Common myeloid progenitor, CD34-positive (primary cell): Measurements from ENCODE around the gene SMARCD1.
"Not testable (repeated sequence)": the region's sequence is repeated elsewhere in the genome, so short reads cannot be mapped to it uniquely, and the experiment has no call there.

Experiments used
- CTCF ChIA-PET: fragments of 350-600 bp; sonication (Branson Sonifier 250); formaldehyde crosslinking; loops from one replicate; lab custom pipeline; 2021; ENCODE audit warnings: antibody characterized with exemption; lab: Charles Lee
- POLR2A ChIA-PET: fragments of 350-600 bp; sonication (Branson Sonifier 250); formaldehyde crosslinking; loops from one replicate; lab custom pipeline; 2021; ENCODE audit warnings: antibody characterized with exemption; lab: Charles Lee
- DNase-seq, 3 donors: peaks; one replicate each; pipeline versions ENCODE4 v3.0.0 to v3.0.0-alpha.2; 2013
- H3K27ac ChIP-seq, 2 experiments: 1 replicate in 1 of 2; 2 replicates in 1 of 2; pipeline ENCODE4 v1.7.0; 2013; ENCODE audit warnings: inconsistent platforms in 2 of 2, low read length in 2 of 2, mild to moderate bottlenecking in 2 of 2, low read depth in 1 of 2, moderate library complexity in 1 of 2; ENCODE audit not compliant: severe bottlenecking in 2 of 2, insufficient read depth in 1 of 2, poor library complexity in 1 of 2
- H3K27me3 ChIP-seq, 5 experiments: replicated peaks in 2 of 5; 1 replicate in 3 of 5; 2 replicates in 2 of 5; pipeline versions ENCODE4 v1.6.1 to v1.7.0; 2013; ENCODE audit warnings: low read length in 4 of 5, mild to moderate bottlenecking in 2 of 5, moderate library complexity in 2 of 5, inconsistent platforms in 1 of 5; ENCODE audit not compliant: insufficient read depth in 5 of 5, control insufficient read depth in 4 of 5
- H3K36me3 ChIP-seq, 4 experiments: 1 replicate in 2 of 4; 2 replicates in 2 of 4; pipeline versions ENCODE4 v1.6.1 to v1.7.0; 2013; ENCODE audit warnings: low read length in 3 of 4, control low read depth in 1 of 4, mild to moderate bottlenecking in 1 of 4; ENCODE audit not compliant: control insufficient read depth in 4 of 4, insufficient read depth in 4 of 4
- H3K4me1 ChIP-seq, 4 experiments: 1 replicate in 3 of 4; 2 replicates in 1 of 4; pipeline versions ENCODE4 v1.6.1 to v1.7.1; 2013; ENCODE audit warnings: low read length in 3 of 4, mild to moderate bottlenecking in 3 of 4, control low read depth in 1 of 4, inconsistent platforms in 1 of 4, moderate library complexity in 1 of 4; ENCODE audit not compliant: control insufficient read depth in 4 of 4, insufficient read depth in 4 of 4; ENCODE audit errors: control extremely low read depth in 1 of 4
- H3K4me3 ChIP-seq, 7 experiments: 1 replicate in 4 of 7; 2 replicates in 3 of 7; pipeline versions ENCODE4 v1.5.1 to v1.7.0; 2013; ENCODE audit warnings: mild to moderate bottlenecking in 7 of 7, low read length in 6 of 7, moderate library complexity in 6 of 7, inconsistent platforms in 2 of 7, low read depth in 2 of 7, control low read depth in 1 of 7; ENCODE audit not compliant: insufficient read depth in 4 of 7, control insufficient read depth in 1 of 7; ENCODE audit errors: extremely low read depth in 1 of 7
- H3K9me3 ChIP-seq, 5 experiments: 1 replicate in 4 of 5; 2 replicates in 1 of 5; pipeline versions ENCODE4 v1.6.1 to v1.7.1; 2013; ENCODE audit warnings: low read length in 4 of 5, mild to moderate bottlenecking in 2 of 5, inconsistent platforms in 1 of 5, low read depth in 1 of 5, moderate library complexity in 1 of 5; ENCODE audit not compliant: control insufficient read depth in 4 of 5, insufficient read depth in 2 of 5; ENCODE audit errors: control extremely low read depth in 1 of 5
- WGBS: methylation state at CpG from one replicate; pipeline ENCODE4 v1.1.5; 2013; ENCODE audit not compliant: insufficient coverage; 5-methylcytosine and 5-hydroxymethylcytosine counted together

Gene SMARCD1

GRCh38 chr12:50147281-50147680 is 62.1 kb downstream of the SMARCD1 start:
- H3K4me3 ChIP-seq = no peak overlapping the region
- CTCF ChIA-PET = interaction anchor here (0.9 to 2.1 kb wide), 5 partner anchors 9 to 35 kb away, joined by 3 to 9 read pairs (median 3); partner anchors contain the start of genes CERS5 and COX14
- DNase-seq = no peak
- H3K27me3 ChIP-seq = no peaks in the 10 kb centered on the region
- H3K4me1 ChIP-seq = no peaks in the 10 kb centered on the region
- H3K36me3 ChIP-seq = peaks cover under 1 to 13% (median 11%) of the 10 kb centered on the region in 4 experiments
- 95% methylated on average over 2 of the region's 4 CpGs for WGBS
- H3K9me3 ChIP-seq = no peaks in the 10 kb centered on the region
- H3K27ac ChIP-seq = no peak overlapping the region
- POLR2A ChIA-PET = no interaction called here

- H3K36me3 ChIP-seq, POLR2A ChIA-PET, H3K27me3 ChIP-seq, H3K9me3 ChIP-seq, DNase-seq, H3K4me3 ChIP-seq, H3K27ac ChIP-seq, H3K4me1 ChIP-seq: not testable (repeated sequence)
- CTCF ChIA-PET = interaction anchor here (0.9 to 2.1 kb wide), 5 partner anchors 8 to 36 kb away, joined by 3 to 9 read pairs (median 3); partner anchors contain the start of genes CERS5 and COX14
- 100% methylated on average over 5 of the region's 6 CpGs for WGBS
Observed at GRCh38 chr12:50148011-50148410, 62.9 kb downstream of the SMARCD1 start.

- Histone ChIP-seq H3K27me3 (no peaks in the 10 kb centered on the region), H3K4me3 (no peak overlapping the region), H3K9me3 (no peaks in the 10 kb centered on the region), H3K4me1 (no peaks in the 10 kb centered on the region), H3K27ac (no peak overlapping the region), H3K36me3 (peaks cover 0 to 3% (median under 1%) of the 10 kb centered on the region in 4 experiments)
- ChIA-PET POLR2A (interaction anchor here (0.9 kb wide), 1 partner anchor 9 kb away, joined by 4 read pairs; no protein-coding TSS in a partner anchor), CTCF (interaction anchor here (0.8 to 1.6 kb wide), 4 partner anchors 13 to 19 kb away, joined by 3 read pairs; no protein-coding TSS in a partner anchor)
- 88% methylated on average over 1 of the region's 3 CpGs for WGBS
- DNase-seq = no peak
Observed at GRCh38 chr12:50149311-50149710, 64.2 kb downstream of the SMARCD1 start.
